K562 treated with DMSO at 1 percent for 12 hours (cell line): ENCODE measurements around the gene PRR16. TPM values are rescaled to one million over a fixed set of nuclear protein-coding genes. Genes with fewer than 3 reads are reported as not detected.

Experiments
- total RNA-seq: library from RNA; unstranded; fragments of 300-600 nt; gene quantifications from 2 replicates; pipeline ENCODE4 v1.2.3, GENCODE V29; 2022; ENCODE audit not compliant: insufficient read depth

PRR16 gene
- 1.2 and 4.9 TPM in 2 replicates for total RNA-seq

DNA sequence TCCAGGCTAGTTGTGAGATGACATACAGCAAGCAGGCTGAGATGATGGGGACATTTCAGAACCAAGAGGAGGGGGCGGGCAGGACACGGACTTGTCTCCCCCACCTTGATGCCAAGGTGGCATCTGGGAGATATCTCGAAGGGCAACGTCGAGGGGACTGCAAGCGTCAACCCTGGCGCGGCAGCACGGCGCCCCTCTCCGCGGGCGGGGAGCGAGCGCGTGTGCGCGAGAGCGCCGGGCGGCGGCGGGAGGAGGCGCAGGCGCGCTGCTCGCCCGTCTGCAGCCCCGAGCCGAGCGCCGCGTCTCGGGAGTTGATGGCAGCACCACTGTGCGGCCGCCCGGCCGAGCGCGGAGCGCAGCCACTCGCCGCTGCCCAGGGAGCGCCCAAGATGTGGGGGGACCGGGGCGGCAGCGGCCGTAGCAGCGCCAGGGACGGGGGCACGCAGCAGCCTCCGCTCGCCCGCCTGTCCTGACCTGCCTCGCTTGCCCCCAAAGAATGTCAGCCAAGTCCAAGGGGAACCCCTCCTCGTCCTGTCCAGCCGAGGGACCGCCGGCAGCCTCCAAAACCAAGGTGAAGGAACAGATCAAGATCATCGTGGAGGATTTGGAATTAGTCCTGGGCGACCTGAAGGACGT is at the start of gene PRR16:
Gene PRR16 (plus strand): TSS at position 310 of the 636 bp plus-strand sequence.

